Raji (cell line): ENCODE results near the gene SNX4.

Source experiments
- POLR2A ChIP-seq: IDR thresholded peaks from 2 replicates; pipeline ENCODE4 v1.6.1; 2011; ENCODE audit warnings: low read depth, low read length, control low read depth; ENCODE audit not compliant: insufficient read depth

Gene SNX4

DNA sequence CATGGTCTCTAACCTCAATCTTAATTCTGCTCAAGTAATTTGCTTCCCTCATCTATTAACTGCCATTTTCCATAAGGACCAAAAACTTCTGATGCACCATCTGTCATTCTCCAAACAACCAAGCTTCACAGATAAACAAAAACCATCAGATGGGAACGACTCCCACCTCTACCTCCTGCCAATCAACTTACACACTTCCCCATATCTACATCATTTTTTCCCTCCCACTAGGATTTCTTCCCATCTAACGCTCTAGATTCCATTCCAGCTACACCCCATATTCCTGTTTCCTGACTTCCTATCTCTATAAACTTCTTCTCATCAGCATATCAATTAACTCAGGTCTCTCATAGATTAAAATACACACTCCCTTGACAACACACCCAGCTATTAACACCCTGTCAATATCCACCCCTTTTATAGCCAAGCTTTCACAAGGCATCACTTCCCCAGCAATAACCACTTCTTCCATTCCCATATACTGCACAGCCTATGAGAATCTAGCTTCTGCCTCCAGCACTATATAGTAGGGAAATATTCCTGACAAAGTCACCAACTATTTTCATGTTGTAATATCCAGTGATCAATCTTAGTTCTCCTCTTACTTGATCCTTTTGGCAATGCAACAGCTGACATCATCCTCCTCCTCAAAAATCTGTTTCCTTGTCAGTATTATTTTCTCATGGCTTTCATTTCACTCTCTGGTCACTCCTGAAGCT is 39.2 kb downstream of the SNX4 start:
- TF ChIP-seq POLR2A = no peak

- no peak for TF ChIP-seq POLR2A
These were observed 40.9 kb downstream of the SNX4 start for GRCh38 chr3:125479091-125479490.

DNA sequence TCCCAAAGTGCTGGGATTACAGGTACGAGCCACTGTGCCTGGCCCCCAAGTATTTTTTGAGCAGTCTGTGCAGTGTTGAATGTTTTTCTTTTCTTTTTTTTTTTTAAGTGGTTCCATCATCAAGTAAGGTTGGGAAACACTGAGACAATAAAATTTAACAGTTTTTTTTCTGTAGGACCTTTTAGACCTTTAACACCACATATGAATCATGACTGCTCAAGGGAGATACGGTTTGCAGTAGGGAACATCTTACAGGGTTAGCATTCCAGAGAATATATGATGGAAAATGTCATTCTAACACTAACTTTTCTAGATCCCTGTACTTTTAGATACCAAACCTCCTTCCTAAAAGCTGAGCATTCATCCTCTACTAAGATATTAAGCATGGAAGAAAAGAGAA is 41.7 kb downstream of the SNX4 start:
- TF ChIP-seq POLR2A = no peak

DNA sequence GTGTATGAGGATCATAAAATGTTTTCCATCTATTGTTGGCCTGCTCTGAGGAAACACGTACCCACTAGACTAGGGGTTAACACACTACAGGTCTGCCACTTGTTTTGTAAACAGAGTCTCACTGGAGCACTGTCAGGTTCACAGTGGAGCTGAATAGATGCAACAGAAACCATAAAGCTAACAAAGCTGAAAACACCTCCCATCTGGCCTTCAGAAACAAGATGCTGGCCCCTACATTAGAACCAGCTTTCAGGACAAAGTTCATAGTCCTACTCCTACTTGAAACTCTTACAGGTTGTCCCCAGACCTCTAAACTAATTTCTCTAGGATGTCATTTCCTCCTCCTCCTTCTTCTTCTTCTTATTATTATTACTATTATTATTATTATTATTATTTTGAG is 42.3 kb downstream of the SNX4 start:
- no peak for TF ChIP-seq POLR2A

DNA sequence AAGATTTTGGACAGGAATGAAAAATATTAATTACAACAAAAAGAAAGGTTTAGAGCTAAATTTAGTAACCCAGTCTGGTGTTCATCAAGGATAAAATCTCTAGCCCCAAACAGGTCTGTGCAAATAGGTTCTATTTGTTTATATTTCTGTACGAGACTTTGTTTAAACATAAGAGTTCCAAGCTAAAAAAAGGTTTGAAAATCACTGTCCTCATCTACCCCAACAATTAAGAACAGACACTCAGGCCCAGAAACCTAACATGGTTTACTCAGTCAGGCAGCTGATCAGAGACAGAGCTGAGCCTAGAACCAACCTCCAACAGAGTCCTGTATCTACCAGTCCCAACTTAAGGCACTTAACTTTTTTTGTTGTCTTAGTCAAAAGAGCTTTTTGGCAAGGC is 49.3 kb downstream of the SNX4 start:
- TF ChIP-seq POLR2A = no peak

DNA sequence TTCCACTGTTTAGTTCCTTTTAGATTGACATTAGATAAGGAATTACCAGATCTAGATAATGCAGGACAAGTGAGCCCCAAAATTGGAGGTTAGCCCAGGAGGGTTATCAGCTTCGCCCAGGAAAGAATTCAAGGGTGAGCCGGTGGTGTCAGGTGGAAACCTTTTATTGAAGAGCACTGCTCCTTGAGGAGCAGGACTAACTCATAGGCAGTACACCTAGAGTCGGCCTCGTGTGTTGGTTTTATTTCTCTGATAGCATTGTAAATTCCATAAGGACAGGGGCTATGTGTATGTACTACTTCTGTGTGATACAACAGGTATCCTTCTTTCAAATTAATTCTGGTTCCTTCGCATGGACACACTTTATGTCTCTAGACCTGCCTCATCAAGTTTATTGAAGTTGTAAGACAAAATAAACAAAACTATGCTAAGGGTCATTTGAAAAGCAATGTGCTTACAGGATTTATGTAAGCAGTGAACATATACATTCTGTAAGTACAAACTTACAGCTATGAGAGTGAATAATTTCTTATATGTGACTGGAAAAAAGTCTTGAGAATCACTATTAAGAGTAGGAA is 57.2 kb downstream of the SNX4 start:
- TF ChIP-seq POLR2A = no peak

GRCh38 chr3:125461896-125462295 is 58.1 kb downstream of the SNX4 start:
- TF ChIP-seq POLR2A = no peak

DNA sequence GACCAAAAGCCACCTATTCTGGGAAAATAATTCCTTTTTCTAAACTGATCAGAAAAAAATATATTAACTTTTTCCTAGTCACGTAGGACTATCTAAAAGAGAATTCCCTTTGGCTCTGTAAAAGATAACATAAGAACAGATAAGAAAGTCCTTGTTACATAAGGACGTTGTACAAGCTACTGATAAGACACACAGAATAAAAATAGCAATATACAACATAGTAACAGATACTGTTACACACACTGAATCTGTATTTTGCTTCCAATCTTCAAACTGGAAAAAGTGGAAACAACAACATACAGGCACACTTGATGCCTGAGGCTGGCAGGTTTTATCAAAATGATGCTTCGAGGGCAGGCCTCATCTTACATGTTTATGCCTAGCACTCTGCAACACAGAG is 59.8 kb downstream of the SNX4 start:
- no peak for TF ChIP-seq POLR2A

DNA sequence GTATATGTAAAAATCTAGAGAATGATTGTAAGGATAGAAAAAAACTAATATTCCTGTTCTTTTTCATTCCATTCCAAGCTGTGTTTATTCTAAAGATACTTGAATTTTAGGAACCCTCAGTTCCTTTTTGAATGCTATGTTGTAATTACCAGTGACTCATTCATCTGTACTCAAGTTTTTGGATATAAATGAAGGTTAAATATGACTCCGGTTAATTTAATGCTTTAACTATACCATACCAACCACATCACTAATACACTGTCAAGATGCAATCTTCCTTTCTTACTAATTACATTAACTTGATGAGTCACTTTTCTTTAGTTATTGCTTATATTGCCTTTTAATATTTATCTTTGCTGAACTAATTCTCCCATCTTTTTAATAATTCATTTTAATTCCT is 76.1 kb downstream of the SNX4 start:
- TF ChIP-seq POLR2A = no peak

DNA sequence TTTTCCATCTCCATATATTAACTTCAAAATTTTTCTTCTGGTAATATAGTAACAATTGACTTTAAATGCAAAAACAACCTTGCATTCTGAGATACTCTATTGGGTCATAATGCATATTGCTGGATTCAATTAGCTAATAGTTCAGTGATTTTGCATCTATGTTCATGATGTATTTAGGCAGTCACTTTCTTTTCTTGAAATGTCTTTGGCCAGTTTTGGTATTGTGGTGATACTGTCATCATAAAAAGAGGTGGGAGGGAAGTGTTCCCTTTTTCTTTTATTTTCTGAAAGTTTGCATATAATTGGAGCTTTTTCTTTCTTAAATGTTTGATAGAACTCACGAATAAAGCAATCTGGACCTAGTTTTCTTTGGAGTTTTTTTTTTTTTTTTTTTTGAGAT is 77.5 kb downstream of the SNX4 start:
- no peak for TF ChIP-seq POLR2A

DNA sequence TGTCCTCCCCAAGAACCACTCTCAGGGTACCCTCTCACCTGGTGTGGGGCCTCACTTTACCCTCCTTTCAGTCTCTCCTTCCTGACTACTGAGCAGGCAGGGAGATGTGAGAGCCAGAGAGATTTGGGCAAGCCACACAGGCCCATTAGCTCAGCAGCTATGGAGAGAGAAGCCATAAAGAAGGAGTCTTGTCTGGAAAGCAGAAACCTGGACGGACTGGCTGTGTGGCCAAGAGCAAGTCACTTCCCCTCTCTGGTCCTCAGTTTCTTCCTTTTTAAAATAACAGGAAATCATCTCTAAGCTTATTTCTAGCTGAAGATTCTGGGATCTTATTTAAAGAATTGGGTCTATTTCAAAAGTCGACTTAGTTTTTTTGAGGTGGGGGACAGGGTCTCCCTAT is 79.0 kb downstream of the SNX4 start:
- no peak for TF ChIP-seq POLR2A

- no peak for TF ChIP-seq POLR2A
These were observed 79.4 kb downstream of the SNX4 start for GRCh38 chr3:125440559-125440955.

GRCh38 chr3:125437631-125438435 is 82.2 kb downstream of the SNX4 start:
- TF ChIP-seq POLR2A = no peak

DNA sequence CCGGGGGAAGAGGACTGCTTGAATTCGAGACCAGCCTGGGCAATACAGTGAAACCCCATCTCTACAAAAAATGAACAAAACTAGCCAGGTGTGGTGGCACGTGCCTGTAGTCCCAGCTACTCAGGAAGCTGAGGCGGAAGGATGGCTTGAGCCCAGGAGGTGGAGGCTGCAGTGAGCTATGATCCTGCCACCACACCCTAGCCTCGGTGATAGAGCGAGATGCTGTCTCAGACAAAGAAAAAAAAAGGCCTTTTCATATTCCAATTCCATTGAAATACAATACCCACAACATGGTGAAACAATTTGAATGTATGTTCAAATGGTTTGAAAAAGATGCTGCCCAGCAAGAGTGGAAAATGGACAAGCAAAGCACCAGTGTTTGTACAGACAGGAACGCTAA is 83.1 kb downstream of the SNX4 start:
- no peak for TF ChIP-seq POLR2A

- TF ChIP-seq POLR2A = no peak
These were observed 84.8 kb downstream of the SNX4 start for GRCh38 chr3:125435231-125435630.

DNA sequence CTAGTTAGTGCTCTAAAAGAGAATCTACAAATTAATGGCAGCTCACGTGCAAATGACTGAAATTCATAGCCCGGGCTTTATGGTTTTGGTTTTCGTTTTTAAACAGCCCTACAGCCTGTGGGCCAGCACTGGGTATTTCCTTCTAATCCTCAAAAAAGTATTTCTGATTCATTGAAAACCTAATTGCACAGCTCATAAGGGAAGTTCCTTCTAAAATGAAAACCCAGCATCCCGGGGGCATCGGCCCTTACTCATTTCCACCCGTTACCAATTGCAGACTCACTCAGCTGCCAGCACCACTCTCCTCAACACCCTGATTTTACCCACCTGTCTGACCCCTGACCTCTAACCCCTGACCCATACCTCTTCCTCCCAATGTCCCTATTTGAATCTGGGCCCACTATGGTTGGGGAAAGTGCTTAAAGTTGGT is 85.4 kb downstream of the SNX4 start:
- TF ChIP-seq POLR2A = no peak
